Measurements from ENCODE around the gene RPS6KA5.
"Not testable (repeated sequence)": the region's sequence is repeated elsewhere in the genome, so short reads cannot be mapped to it uniquely, and the experiment has no call there.

Gene RPS6KA5

DNA sequence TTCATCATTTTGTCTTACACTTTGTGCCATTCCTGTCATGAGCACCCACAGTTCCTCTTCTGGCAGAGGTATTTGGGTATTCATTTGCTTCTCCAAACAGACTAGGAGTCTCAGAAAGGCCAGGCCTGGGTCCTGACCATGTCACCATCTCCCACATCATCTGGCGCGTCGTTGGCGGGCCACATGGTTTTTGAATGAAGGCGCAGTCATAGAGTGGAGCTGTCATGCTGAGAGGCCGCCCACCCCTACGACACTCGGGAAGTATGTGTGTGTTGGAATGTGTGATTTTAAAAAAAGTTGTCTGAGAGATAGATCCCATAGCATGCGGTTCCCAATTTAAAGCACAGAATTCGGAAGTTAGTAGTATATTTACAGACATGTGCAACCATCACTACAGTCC is 228.6 kb downstream of the RPS6KA5 start:
- DNase-seq (ENCODE audit: low read depth) = no peak

DNA sequence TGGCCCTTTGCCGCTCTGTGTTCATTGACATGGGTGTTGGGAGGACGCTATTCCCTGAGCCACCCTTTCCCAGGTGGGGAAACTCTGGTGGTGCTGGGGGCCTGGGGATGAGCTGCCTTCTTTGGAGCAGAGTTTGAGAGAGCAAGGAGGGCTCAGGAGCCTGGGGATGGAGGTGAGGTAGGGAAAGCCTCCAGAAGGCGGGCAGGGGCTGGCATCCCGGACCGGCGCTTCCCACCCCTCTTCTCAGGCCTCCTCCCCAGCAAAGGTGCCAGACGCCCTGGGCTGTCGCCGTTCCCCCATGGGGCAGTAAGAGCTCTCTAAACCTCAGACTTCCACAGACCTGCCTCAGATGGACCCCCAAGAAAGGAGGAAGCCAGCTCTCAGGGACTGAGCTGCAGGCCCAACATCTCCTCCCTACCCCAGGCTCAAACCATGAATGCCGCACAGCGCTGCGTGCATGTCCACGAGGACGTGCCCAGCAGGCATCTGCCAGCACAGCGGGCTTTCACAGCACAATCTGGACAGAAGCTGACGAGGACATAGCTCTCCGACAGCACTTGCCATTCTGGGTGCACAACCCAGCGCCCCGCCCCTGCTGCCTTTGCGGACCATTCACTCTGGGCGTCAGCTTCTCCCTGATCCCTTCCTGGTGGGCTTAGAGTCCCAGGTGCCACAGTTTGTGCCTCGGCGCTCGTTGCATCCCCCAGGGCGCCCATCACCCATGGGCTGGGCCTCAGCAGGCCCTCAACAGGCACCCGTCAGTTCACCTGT is 229.3 kb downstream of the RPS6KA5 start:
- DNase-seq (ENCODE audit: low read depth) = no peak

DNA sequence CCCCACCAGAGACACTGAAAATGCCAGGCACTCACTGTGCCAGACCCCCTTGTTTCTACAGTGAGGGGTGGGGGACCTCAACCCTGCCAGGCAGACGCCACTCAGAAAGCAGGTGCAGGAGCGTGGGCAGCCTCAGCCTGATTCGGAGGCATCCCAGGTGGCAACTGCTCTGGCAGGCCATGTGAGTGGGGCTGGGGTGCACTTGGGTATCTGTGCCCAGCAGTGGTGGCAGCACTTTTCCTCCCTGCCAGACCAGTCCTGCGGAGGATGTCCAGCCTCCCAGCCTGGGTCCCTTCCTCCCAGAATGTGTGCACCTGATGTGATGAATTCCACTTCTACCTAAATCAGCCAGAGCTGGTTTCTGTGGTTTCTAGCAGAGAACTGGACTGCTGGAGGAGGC is 230.8 kb downstream of the RPS6KA5 start:
- DNase-seq (ENCODE audit: low read depth) = no peak

DNA sequence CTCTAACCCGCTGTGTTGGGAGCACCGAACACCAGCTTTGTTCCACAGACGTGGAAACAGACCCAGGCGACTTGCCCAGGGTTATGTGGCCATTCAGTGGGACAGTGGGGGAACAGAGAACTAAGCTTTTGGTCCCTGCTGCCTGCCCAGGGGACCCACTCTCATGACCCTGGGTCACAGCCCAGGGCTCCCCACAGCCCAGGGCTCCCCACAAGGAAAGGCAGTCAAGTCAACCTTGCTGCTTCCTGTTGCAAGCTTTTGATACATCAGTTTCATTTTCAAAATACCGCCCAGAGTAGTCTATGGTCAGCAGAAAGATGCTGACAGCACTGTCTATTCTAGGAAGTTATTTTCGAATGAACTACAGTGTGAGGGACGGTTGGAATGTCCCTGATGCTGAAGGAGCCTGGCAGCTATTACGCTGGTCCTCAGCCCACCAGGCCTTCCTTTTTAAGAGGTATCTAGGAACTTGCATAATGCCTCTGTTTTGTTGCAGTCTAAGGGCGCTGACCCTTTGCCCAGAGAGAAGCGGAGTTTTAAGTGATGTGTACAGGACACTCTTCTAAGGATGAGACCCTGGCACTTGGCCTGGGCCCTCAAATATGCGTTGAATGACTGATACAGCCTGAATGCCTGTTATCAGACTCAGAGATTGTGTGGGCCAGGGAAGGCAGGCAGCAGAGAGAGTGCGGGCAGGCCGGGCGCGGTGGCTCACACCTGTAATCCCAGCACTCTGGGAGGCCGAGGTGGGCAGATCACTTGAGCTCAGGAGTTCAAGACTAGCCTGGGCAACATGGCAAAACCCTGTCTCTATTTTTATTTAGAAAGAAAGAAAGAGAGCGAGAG is 231.6 kb downstream of the RPS6KA5 start:
- no peak for DNase-seq (ENCODE audit: low read depth)

DNA sequence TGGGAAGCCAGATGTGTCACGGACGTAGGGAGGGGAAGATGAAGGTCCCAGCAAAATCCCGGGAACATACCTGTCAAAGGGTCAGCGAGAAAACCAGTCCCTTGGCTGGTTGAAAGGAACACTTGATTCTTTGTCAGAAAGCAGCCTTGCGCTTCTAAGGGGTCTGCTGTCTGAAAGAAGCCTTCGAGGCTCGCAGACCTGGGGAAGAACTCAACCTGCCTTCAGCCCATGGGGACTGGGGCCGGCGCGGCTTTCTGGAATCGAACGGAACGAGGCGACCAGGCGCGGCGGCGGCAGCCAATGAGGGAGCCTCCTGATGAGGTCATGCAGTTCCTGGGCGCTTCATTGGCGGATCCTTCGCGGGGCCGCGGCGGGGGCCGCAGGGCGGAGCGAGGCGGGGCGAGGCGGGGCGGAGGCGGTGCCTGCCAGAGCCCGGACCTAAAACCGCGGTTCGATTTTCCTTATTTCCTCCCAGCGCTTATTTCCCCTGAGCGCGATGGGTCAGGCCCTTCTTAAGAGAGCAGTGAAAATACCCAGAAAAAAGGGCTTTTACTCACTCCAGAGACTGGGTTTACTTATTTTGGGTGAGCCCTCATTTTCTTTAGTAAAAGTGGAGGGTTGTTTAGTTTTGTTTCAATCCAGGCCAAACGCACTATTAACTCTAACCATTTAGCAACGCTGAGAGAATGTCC is 232.4 kb downstream of the RPS6KA5 start:
- peak; percentile 84 for DNase-seq (ENCODE audit: low read depth)

DNA sequence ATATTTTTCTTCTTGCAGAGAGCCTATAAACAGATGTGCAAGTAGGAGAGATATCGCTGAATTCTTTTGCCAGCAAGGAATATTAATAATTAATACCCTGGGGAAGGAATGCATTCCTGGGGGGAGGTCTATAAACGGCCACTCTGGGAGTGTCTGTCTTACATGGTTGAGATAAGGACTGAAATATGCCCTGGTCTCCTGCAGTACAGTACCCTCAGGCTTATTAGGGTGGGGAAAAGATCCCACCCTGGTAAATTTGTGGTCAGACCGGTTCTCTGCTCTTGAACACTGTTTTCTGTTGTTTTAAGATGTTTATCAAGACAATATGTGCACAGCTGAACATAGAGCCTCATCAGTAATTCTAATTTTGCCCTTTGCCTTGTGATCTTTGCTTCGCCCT is 236.9 kb downstream of the RPS6KA5 start:
- DNase-seq (ENCODE audit: low read depth) = not testable (repeated sequence)

DNA sequence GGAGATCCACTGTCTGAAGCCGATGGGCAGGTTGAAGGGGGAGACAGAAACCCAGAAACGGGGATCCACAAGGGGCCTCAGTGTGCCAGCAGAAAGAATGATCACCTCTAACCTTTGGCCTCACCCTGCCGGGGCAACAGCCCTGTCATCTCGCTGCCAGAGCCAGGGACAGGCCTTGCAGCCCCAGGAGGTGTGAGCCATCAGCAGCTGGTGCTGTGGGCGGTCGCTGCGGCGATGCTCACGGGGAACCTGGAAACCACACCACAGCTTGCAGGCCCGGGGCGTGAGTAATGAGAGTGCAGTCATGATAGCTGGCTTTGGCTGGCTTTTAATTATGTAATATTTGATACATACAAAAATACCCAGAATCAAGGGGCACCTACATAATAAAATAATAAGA is 239.5 kb downstream of the RPS6KA5 start:
- peak; percentile 49 for DNase-seq (ENCODE audit: low read depth)

DNA sequence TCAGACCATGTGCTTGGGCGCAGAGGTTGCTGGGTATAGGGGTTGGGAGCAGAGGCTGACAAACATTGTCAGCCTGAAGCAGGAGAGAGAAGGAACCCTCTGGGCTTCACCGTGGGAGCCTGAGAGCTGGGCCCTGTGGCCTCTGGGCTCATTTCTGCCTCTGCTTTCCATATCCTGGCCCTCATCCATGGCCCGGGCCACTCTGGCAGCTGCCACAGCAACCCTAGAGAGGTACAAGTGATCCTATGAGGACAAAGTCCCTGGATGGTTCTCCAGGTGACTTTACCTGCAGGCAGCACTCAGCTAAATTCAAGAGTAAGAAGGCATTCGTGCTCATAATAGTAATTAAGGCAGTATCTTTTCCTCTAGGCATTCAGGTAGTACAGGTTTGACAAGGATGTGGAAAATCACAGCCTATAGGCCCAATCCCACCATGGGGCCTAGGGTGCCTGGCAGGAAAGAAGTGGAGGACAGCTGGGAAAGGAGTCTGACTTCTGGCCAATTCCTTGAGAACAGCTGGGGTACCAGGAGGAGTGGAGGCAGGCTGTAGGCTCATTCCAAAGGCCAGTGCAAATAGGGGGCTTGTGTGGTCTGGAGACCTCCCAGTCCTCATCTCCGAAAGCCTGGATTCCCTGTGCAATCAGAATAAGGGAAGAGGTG is 240.6 kb downstream of the RPS6KA5 start:
- no peak for DNase-seq (ENCODE audit: low read depth)

DNA sequence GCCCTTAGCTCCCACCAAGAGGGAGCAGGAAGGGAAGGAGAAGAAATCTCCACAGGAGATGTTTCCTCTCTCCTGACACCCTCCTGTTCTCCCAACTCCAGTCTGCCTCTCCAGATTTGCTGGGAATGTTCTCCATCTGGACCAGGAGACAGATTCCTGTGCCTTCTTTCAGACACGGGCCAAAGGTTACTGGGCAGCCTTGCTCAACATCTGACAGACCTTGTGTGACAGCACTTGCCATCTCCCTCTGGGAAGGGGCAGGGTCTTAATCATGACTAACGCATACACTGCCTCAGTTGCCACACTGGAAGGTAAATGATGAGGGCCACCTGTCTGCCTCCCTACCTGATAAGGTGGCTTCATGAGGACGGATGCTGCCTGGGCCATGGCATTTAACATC is 241.7 kb downstream of the RPS6KA5 start:
- DNase-seq (ENCODE audit: low read depth) = no peak

DNA sequence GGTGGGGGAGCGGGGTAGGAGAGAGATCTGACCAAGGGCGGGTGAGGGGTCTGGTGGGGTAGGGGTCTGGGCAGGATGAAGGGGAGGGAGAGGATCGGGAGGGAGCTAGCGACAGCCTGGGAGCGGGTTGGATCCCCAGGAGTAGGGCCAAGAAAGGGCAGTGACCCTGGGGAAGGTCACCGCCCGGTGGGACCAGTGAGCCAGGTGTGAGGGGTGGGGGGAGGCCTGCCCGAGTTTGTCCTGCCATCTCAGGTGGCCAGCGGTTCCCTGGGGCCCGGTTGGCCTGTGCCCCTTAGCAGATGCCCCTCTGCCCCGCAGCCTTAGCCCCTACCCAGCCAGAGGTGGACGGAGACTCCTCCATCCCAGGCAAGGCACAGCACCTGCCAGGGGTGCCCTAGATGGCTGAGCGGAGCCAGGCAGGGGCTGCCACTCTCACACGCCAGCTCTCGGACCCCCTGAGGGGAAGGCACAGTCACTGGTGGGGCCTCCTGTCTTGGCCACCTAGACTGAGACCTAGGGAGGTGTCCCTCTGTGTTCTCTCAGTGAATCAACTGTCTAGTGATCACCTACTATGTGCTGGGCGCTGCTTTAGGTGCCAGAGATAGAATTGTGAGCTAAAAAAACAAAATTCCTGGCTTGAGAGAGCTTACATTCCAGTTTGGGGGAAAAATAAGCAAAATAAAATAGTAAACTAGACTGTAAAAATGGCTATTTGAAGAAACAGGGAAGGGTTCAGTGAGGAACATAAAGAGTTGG is 243.6 kb downstream of the RPS6KA5 start:
- no peak for DNase-seq (ENCODE audit: low read depth)

DNA sequence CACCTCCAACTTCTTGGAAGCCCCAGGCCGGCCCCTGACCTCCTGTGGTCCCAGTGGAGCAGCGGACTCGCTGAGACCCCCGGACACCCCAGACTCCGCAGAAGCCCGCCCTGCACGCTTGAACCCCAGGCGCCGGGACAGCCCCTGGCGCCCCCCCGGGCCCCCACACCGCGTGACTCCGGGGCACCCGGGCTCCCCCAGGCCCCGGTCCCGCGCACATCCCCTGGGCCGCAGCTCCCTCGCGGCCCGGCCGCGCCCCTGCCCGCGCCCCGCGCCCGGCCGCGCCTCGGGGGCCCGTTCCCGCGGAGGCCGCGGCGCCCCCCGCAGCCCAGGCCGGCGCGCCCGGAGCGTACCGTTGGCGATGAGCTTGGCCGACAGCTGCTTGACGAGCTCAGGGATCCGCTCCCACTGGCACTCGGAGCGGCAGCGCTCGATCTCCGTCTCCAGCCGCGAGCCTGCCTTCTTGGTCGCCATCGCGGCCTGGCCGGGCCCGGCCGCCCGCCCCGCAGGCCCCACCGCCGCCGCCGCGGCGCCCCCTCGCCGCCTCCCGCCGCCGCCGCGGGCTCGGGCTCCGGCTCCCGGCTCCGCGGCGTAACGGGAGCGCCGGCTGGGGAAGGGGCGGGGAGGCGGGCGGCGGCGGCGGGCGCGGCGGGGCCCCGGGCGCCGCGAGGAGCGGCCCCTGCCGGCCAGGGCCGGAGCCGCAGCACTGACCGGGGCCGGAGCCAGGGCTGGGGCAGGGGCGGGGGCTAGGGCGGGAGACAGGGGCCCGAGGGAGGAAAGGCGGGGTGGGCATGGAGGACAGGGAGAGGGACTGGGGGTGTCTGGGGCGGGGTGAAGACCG is 244.4 kb downstream of the RPS6KA5 start, which contains the start of gene TTC7B:
TTC7B (minus strand) TSS at position 609 of the 841 bp plus-strand sequence; CDS start at position 474, 135 bp downstream.
- DNase-seq (ENCODE audit: low read depth) = no peak

DNA sequence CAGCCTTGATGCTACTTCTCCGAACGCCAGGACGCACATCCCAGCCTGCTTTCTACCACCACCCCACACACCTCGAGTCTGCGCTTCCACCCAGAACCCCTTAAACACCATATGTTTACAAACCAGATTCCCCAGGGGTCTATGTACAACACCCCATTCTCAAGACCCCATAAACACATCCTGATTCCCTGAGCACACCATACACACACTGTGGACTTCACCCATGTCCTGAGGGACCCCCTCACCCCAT is 244.9 kb downstream of the RPS6KA5 start:
- no peak for DNase-seq (ENCODE audit: low read depth)

DNA sequence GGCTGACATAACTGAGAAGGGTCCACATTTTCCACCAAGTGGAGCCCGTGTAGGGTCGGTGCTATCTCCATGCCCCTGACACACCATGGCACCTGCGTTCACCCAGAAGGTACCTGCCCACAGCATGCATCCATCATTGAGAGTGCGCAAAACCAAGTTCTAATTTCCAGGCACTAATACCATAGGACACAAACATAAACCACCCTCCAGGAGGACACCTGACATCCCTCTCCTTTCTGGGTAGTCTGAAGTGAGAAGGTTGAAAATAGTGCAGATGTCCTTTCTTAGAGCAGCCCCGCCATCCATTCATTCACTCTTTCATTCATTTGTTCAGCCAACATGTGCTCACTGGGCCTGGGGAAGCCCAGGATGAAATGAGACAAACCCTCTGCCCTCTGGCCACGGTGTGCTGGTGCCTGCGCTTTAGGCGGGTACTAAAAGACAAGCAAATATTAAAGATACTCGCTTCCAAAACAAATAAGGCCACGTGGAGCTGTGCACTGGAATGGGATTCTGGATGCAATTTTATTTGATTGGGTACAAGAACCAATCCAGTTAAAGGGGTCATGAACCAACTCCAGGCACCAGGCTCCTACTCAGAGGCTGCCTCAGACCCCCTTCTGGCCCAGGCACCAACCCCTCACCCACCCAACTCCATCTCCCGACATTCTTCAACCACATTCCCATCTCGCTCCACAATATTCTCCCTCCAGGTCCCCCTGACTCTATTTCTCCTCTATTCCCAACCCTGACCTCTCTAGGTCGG is 245.5 kb downstream of the RPS6KA5 start:
- DNase-seq (ENCODE audit: low read depth) = no peak

DNA sequence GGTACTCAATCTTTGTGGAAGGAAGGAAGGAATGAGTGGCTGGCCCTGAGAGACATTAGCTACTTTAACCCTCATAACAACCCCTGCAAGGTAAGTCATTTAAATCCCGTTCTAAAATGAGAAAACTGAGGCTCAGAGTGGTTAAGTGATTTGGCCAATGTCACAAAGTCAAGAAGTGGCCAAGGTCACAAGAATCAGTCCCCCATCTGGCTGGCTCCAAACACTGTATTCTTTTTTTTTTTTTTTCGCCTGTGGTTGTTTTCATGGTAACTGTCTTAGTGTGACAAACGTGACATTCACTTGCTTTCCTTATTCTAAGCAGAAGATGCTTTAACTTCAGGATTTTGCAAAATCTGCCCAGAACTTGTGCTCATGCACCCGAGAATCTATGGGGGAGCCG is 247.0 kb downstream of the RPS6KA5 start:
- DNase-seq (ENCODE audit: low read depth) = no peak

DNA sequence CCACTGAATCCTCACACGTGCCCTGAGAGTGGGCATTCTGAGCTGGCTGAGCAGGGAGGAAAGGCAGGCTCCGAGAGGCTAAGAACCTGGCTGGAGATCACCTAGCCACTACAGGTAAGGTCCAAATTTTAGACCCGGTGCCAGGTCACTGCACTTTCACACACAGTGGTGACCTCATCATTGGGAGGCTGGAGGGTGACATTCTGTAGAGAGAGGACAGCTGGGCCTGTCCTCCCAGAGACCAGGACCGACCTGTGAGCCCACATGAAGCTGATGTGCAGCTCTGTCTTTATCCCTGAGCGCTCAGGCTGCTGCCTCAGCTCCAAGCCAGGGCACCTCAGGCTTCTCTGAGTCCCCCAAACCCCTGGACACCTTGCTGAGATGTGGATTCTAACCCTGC is 248.3 kb downstream of the RPS6KA5 start:
- DNase-seq (ENCODE audit: low read depth) = no peak

DNA sequence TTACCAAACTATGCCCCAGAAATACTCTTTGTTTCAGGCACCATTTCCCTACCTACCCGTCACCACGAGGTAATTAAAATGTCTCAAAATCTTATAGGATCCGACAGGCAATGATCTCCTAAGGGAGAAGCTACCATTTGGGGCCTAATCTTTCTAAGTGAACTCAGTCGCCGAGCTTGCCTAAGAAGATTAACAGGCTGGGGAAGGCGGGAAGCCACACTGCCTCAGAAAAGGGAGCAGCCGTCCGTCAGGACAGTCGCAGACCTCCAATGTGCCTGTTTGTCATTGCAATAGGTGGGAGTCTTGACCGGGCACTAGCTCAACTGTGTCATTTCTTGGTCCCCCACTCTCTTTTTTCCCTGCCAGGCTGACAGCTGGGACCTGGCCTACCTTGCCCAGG is 248.8 kb downstream of the RPS6KA5 start:
- DNase-seq (ENCODE audit: low read depth) = no peak

DNA sequence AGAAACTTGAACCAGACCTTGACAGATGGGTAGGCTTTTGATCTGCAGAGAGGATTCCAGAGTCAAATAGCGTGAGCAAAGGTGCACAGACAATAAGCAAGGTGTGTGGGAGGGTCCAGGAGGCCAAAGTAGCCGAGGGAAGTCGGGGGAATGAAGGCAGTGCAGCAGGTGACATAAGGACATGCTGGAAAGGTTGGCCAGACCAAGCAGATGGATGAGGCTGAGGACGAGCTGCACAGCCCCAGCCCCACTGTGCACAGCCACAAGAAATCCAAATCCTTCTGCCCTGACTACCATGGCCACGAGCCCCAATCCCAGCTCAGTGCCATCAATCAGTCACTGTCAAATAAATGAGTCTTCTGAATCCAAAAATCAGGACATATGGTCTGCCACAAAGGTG is 249.6 kb downstream of the RPS6KA5 start:
- no peak for DNase-seq (ENCODE audit: low read depth)

DNA sequence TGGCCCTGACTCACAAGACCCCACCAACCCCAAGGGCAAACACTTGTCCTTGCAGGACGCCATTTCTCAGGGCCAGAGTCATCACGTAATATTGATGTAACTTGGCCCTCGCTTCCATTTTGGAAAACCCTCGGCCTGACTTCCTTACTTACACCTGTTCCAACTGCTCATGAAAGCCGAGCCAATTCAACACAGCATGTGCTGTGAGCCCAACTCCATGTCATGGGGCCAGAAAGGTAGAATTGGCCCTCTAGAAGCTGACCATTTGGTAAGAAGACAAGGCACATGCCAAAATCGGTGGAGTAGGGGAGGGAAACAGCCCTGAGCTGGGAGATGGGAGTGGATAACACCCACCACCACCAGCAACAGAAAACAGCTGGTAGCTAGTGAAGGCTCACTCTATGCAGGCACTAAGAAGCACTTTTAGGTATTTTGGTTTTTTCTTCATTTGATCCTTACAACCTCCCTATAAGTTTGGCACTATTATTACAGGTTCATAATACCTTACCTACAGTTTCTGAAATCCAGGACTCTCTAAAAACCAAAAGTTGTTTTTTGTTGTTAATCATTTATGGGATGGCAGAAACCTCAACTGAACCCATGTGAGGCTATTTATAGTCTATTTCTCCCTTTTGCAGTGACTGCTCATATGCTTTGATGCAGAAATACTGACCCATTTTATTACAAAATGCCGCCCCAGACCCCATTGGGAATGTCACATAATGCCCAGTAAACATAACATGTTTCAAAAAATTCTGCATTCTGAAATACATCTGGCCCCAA is 250.7 kb downstream of the RPS6KA5 start:
- DNase-seq (ENCODE audit: low read depth) = no peak

All from activated T-helper 1 cell treated with Interleukin-2 at 50 U/mL for 16 hours (primary cell).